SK-N-SH treated with all-trans-retinoic acid at 6 μM for 48 hours (cell line): ENCODE data around the gene TRIM56.
A peak's percentile ranks its signal among the peaks of the same experiment; 100 is the strongest.

Source experiments
- ATAC-seq: fragments of 200-7000 bp; cut with Tn5 transposase; 3 replicates; pipeline ENCODE4 v1.9.1; 2020; ENCODE audit warnings: mild to moderate bottlenecking, moderate library complexity
- ARNTL ChIP-seq: fragments of 450-650 bp; formaldehyde crosslinking; IDR thresholded peaks from 2 replicates; pipeline ENCODE4 v1.5.0; 2020; ENCODE audit warnings: low read depth, mild to moderate bottlenecking, moderate library complexity, borderline replicate concordance
- BACH2 ChIP-seq: fragments of 250-450 bp; sonication (Bioruptor Pico); IDR thresholded peaks from 2 replicates; pipeline ENCODE4 v1.9.0; 2021; ENCODE audit warnings: mild to moderate bottlenecking, borderline replicate concordance
- CSDC2 ChIP-seq: fragments of 250-450 bp; sonication (Bioruptor Pico); IDR thresholded peaks from 2 replicates; pipeline ENCODE4 v1.5.0; 2020; ENCODE audit warnings: mild to moderate bottlenecking, moderate library complexity
- ESRRG ChIP-seq: fragments of 250-450 bp; sonication (Bioruptor Pico); IDR thresholded peaks from 2 replicates; pipeline ENCODE4 v1.6.1; 2021; ENCODE audit warnings: mild to moderate bottlenecking
- GLIS3 ChIP-seq: fragments of 250-450 bp; sonication (Bioruptor Pico); IDR thresholded peaks from 2 replicates; pipeline ENCODE4 v1.5.0; 2020; ENCODE audit warnings: mild to moderate bottlenecking, moderate library complexity
- ISL1 ChIP-seq: fragments of 250-450 bp; sonication (Bioruptor Pico); IDR thresholded peaks from 2 replicates; pipeline ENCODE4 v2.1.2; 2022; ENCODE audit warnings: mild to moderate bottlenecking, moderate library complexity
- RARB ChIP-seq: fragments of 250-450 bp; sonication (Bioruptor Pico); IDR thresholded peaks from 2 replicates; pipeline ENCODE4 v1.8.0; 2021; ENCODE audit warnings: mild to moderate bottlenecking, moderate library complexity
- SNAI2 ChIP-seq: fragments of 250-450 bp; sonication (Bioruptor Pico); IDR thresholded peaks from 2 replicates; pipeline ENCODE4 v1.5.0; 2020; ENCODE audit warnings: mild to moderate bottlenecking, moderate library complexity
- TCF4 ChIP-seq: fragments of 250-450 bp; sonication (Bioruptor Pico); IDR thresholded peaks from 2 replicates; pipeline ENCODE4 v1.8.0; 2021; ENCODE audit warnings: mild to moderate bottlenecking, moderate library complexity, borderline replicate concordance
- TOX ChIP-seq: fragments of 250-450 bp; sonication (Bioruptor Pico); IDR thresholded peaks from 2 replicates; pipeline ENCODE4 v1.8.0; 2021; ENCODE audit warnings: mild to moderate bottlenecking, moderate library complexity, borderline replicate concordance
- ZC3H10 ChIP-seq: fragments of 250-450 bp; sonication (Bioruptor Pico); IDR thresholded peaks from 2 replicates; pipeline ENCODE4 v1.5.1; 2021; ENCODE audit warnings: mild to moderate bottlenecking, moderate library complexity
- ZFP3 ChIP-seq: fragments of 250-450 bp; sonication (Bioruptor Pico); IDR thresholded peaks from 2 replicates; pipeline ENCODE4 v1.5.0; 2020; ENCODE audit warnings: mild to moderate bottlenecking, moderate library complexity
- ZFP30 ChIP-seq: fragments of 450-650 bp; formaldehyde crosslinking; IDR thresholded peaks from 2 replicates; pipeline ENCODE4 v1.5.0; 2022; ENCODE audit warnings: mild to moderate bottlenecking, moderate library complexity
- ZNF565 ChIP-seq: fragments of 450-650 bp; formaldehyde crosslinking; conservative IDR thresholded peaks from 2 replicates; pipeline ENCODE4 v1.5.0; 2020; ENCODE audit warnings: low read depth, mild to moderate bottlenecking, moderate library complexity
- ZNF70 ChIP-seq: fragments of 450-650 bp; formaldehyde crosslinking; IDR thresholded peaks from 2 replicates; pipeline ENCODE4 v1.5.0; 2020; ENCODE audit warnings: mild to moderate bottlenecking, moderate library complexity
- ZNF8 ChIP-seq: fragments of 450-650 bp; formaldehyde crosslinking; IDR thresholded peaks from 2 replicates; pipeline ENCODE4 v1.5.0; 2020; ENCODE audit warnings: mild to moderate bottlenecking, moderate library complexity
- TF ChIP-seq, protein P1 (sequence below): fragments of 250-450 bp; sonication (Bioruptor Pico); IDR thresholded peaks from 2 replicates; pipeline ENCODE4 v1.5.0; 2020; ENCODE audit warnings: mild to moderate bottlenecking, moderate library complexity
- TF ChIP-seq, protein P2 (sequence below): fragments of 250-450 bp; sonication (Bioruptor Pico); IDR thresholded peaks from 2 replicates; pipeline ENCODE4 v1.8.0; 2021; ENCODE audit warnings: low read depth, mild to moderate bottlenecking, moderate library complexity, borderline replicate concordance
- TF ChIP-seq, protein P3 (sequence below): fragments of 250-450 bp; sonication (Bioruptor Pico); IDR thresholded peaks from 2 replicates; pipeline ENCODE4 v1.5.1; 2021; ENCODE audit warnings: mild to moderate bottlenecking, moderate library complexity
- TF ChIP-seq, protein P4 (sequence below): fragments of 250-450 bp; sonication (Bioruptor Pico); IDR thresholded peaks from 2 replicates; pipeline ENCODE4 v1.8.0; 2020; ENCODE audit warnings: mild to moderate bottlenecking, moderate library complexity, borderline replicate concordance
- TF ChIP-seq, protein P5 (sequence below): fragments of 250-450 bp; sonication (Bioruptor Pico); IDR thresholded peaks from 2 replicates; pipeline ENCODE4 v1.5.1; 2020; ENCODE audit warnings: low read depth, mild to moderate bottlenecking, moderate library complexity

Gene TRIM56

DNA sequence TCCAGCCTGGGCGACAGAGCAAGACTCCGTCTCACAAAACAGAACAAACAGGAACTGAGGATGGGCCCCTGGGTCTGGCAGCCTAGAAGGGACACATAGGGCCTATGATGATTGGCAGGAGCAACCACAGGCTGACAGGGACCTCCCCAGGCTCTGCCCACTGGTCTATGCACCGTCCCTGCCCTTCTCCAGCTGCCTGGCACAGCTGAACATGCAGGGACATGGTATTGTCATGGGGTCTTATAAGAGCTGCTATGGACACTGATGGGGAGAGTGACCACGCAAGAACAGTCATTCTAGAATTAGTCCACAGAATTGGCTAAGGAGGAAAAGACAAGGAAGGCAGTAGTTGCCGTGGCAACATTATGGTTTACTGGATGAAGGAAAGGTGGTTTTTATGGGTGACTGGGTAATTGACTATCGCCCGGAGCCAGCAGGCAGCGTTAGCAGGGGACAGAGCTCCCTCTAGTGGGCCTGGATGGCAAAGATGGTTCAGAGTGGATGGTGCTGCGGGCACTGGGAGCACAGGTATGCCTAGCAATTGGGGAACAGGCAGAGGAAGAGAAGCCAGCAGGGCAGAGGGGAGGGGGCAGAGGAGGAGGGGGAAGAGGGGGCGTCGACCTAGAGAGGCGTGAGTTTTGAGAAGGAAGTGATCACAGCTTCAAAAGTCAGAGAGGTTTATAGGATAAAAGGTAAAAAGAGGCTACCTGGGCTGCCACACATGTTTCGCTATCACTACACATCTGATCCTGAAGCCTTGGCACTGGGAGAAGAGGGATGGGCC lies 7.8 kb upstream of the TRIM56 start:
- peak; percentile 99 for ATAC-seq
- TF ChIP-seq ZNF565 (CRISPR knock-in tag) (no peak), ISL1 (no peak), RARB (CRISPR knock-in tag) (no peak), TOX (no peak), ESRRG (CRISPR knock-in tag) (no peak), ZC3H10 (CRISPR knock-in tag) (no peak), ZNF70 (CRISPR knock-in tag) (no peak), ARNTL (no peak), BACH2 (CRISPR knock-in tag) (no peak), ZNF8 (CRISPR knock-in tag) (no peak), GLIS3 (CRISPR knock-in tag) (no peak), TCF4 (no peak), CSDC2 (CRISPR knock-in tag) (no peak), ZFP3 (no peak), ZFP30 (CRISPR knock-in tag) (no peak)
- TF ChIP-seq, protein P1, sequence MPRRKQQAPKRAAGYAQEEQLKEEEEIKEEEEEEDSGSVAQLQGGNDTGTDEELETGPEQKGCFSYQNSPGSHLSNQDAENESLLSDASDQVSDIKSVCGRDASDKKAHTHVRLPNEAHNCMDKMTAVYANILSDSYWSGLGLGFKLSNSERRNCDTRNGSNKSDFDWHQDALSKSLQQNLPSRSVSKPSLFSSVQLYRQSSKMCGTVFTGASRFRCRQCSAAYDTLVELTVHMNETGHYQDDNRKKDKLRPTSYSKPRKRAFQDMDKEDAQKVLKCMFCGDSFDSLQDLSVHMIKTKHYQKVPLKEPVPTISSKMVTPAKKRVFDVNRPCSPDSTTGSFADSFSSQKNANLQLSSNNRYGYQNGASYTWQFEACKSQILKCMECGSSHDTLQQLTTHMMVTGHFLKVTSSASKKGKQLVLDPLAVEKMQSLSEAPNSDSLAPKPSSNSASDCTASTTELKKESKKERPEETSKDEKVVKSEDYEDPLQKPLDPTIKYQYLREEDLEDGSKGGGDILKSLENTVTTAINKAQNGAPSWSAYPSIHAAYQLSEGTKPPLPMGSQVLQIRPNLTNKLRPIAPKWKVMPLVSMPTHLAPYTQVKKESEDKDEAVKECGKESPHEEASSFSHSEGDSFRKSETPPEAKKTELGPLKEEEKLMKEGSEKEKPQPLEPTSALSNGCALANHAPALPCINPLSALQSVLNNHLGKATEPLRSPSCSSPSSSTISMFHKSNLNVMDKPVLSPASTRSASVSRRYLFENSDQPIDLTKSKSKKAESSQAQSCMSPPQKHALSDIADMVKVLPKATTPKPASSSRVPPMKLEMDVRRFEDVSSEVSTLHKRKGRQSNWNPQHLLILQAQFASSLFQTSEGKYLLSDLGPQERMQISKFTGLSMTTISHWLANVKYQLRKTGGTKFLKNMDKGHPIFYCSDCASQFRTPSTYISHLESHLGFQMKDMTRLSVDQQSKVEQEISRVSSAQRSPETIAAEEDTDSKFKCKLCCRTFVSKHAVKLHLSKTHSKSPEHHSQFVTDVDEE, result no peak
- TF ChIP-seq, protein P2, sequence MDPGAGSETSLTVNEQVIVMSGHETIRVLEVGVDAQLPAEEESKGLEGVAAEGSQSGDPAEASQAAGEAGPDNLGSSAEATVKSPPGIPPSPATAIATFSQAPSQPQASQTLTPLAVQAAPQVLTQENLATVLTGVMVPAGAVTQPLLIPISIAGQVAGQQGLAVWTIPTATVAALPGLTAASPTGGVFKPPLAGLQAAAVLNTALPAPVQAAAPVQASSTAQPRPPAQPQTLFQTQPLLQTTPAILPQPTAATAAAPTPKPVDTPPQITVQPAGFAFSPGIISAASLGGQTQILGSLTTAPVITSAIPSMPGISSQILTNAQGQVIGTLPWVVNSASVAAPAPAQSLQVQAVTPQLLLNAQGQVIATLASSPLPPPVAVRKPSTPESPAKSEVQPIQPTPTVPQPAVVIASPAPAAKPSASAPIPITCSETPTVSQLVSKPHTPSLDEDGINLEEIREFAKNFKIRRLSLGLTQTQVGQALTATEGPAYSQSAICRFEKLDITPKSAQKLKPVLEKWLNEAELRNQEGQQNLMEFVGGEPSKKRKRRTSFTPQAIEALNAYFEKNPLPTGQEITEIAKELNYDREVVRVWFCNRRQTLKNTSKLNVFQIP, result no peak
- TF ChIP-seq, protein P3, sequence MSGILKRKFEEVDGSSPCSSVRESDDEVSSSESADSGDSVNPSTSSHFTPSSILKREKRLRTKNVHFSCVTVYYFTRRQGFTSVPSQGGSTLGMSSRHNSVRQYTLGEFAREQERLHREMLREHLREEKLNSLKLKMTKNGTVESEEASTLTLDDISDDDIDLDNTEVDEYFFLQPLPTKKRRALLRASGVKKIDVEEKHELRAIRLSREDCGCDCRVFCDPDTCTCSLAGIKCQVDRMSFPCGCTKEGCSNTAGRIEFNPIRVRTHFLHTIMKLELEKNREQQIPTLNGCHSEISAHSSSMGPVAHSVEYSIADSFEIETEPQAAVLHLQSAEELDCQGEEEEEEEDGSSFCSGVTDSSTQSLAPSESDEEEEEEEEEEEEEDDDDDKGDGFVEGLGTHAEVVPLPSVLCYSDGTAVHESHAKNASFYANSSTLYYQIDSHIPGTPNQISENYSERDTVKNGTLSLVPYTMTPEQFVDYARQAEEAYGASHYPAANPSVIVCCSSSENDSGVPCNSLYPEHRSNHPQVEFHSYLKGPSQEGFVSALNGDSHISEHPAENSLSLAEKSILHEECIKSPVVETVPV, result no peak
- TF ChIP-seq, protein P4, sequence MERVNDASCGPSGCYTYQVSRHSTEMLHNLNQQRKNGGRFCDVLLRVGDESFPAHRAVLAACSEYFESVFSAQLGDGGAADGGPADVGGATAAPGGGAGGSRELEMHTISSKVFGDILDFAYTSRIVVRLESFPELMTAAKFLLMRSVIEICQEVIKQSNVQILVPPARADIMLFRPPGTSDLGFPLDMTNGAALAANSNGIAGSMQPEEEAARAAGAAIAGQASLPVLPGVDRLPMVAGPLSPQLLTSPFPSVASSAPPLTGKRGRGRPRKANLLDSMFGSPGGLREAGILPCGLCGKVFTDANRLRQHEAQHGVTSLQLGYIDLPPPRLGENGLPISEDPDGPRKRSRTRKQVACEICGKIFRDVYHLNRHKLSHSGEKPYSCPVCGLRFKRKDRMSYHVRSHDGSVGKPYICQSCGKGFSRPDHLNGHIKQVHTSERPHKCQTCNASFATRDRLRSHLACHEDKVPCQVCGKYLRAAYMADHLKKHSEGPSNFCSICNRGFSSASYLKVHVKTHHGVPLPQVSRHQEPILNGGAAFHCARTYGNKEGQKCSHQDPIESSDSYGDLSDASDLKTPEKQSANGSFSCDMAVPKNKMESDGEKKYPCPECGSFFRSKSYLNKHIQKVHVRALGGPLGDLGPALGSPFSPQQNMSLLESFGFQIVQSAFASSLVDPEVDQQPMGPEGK, result no peak
- TF ChIP-seq, protein P5, sequence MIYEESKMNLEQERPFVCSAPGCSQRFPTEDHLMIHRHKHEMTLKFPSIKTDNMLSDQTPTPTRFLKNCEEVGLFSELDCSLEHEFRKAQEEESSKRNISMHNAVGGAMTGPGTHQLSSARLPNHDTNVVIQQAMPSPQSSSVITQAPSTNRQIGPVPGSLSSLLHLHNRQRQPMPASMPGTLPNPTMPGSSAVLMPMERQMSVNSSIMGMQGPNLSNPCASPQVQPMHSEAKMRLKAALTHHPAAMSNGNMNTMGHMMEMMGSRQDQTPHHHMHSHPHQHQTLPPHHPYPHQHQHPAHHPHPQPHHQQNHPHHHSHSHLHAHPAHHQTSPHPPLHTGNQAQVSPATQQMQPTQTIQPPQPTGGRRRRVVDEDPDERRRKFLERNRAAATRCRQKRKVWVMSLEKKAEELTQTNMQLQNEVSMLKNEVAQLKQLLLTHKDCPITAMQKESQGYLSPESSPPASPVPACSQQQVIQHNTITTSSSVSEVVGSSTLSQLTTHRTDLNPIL (CRISPR knock-in tag), result no peak

DNA sequence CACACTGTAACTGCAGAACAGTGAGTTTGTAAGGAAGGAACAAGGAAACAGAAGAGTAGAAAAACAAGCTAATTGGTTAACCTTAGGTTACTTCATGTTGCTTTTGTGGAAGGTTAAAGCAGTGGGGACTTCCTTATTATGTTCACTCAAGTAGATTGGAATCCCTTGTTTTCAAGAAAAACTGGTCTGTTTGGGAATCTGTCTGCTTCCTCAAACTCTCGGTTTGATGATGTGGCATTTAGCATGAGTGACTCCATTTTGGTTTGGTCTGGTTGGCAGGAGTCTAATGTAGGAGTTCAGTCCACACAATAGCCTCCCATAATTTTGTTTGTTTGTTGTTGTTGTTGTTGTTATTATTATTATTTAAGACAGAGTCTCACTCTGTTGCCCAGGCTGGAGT lies 3.8 kb upstream of the TRIM56 start:
- ATAC-seq, result no peak

More for the DNA sequence above, 3.8 kb upstream of the TRIM56 start:
- no peak for TF ChIP-seq CSDC2 (CRISPR knock-in tag)
- TF ChIP-seq SNAI2 (CRISPR knock-in tag), result no peak
- no peak for TF ChIP-seq GLIS3 (CRISPR knock-in tag)
- no peak for TF ChIP-seq ZFP30 (CRISPR knock-in tag)
- no peak for TF ChIP-seq RARB (CRISPR knock-in tag)
- TF ChIP-seq, protein P5 (CRISPR knock-in tag), result no peak
